Measurements from ENCODE around the gene RITA1. TPM values are rescaled to one million over a fixed set of nuclear protein-coding genes. Genes with fewer than 3 reads are reported as not detected.

Gene RITA1
- polyA plus RNA-seq, 2 of the 4 experiments (the other 2 are of a cell fraction): 18.6 to 20.5 TPM

DNA sequence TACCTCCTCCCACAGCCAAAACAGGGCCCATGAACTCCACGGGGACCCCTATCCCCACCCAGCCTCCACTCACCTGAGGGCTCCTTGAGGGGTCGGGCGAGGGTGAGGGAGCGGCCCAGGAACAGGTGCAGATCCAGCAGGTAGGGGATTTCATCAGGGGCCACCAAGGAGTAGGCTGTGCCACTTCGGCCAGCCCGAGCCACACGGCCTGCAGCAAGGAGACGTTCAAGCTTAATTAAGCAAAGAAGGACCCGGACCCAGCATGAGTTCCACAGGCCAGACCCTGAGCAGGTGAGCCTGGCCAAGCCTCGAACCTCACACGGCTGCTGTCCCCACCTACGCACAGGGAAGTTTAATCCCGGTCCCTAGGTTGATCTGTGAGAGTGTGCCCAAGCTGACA, 15.8 kb upstream of the RITA1 start:
- ChIA-PET POLR2A (no interaction called here), CTCF (interaction anchor here (1.0 to 7.8 kb wide), 3 partner anchors 9 to 120 kb away, joined by 3 to 82 read pairs (median 4); no protein-coding TSS in a partner anchor)
- DNase-seq (ENCODE audit: low read depth in 1 of 2, low spot score in 1 of 2): no peak
- Histone ChIP-seq H3K9me3 (no peaks in the 10 kb centered on the region), H3K4me3 (no peak overlapping the region), H3K4me1 (no peaks in the 10 kb centered on the region), H3K4me2 (no peak overlapping the region), H3K27ac (no peak overlapping the region)
- no peak for FAIRE-seq
- ATAC-seq: no peak
- 91% methylated on average over 13 of the region's 13 CpGs for WGBS (ENCODE audit: missing lambda C conversion rate)
- TF ChIP-seq, protein P1, sequence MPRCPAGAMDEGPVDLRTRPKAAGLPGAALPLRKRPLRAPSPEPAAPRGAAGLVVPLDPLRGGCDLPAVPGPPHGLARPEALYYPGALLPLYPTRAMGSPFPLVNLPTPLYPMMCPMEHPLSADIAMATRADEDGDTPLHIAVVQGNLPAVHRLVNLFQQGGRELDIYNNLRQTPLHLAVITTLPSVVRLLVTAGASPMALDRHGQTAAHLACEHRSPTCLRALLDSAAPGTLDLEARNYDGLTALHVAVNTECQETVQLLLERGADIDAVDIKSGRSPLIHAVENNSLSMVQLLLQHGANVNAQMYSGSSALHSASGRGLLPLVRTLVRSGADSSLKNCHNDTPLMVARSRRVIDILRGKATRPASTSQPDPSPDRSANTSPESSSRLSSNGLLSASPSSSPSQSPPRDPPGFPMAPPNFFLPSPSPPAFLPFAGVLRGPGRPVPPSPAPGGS (IDR thresholded peaks at IDR 0.05): no peak
- TF ChIP-seq MAX (IDR thresholded peaks at IDR 0.05) (no peak), CHD2 (IDR thresholded peaks at IDR 0.05; ENCODE audit: low read length, partially characterized antibody) (no peak), RFX5 (IDR thresholded peaks at IDR 0.05) (no peak), NR3C1 (IDR thresholded peaks at IDR 0.05) (no peak), NFE2L2 (conservative IDR thresholded peaks at IDR 0.05; ENCODE audit: low read length) (no peak)
- TF ChIP-seq, protein P2, sequence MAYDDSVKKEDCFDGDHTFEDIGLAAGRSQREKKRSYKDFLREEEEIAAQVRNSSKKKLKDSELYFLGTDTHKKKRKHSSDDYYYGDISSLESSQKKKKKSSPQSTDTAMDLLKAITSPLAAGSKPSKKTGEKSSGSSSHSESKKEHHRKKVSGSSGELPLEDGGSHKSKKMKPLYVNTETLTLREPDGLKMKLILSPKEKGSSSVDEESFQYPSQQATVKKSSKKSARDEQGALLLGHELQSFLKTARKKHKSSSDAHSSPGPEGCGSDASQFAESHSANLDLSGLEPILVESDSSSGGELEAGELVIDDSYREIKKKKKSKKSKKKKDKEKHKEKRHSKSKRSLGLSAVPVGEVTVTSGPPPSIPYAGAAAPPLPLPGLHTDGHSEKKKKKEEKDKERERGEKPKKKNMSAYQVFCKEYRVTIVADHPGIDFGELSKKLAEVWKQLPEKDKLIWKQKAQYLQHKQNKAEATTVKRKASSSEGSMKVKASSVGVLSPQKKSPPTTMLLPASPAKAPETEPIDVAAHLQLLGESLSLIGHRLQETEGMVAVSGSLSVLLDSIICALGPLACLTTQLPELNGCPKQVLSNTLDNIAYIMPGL (CRISPR knock-in tag; IDR thresholded peaks at IDR 0.05; ENCODE audit: borderline replicate concordance): no peak
- TF ChIP-seq, protein P3, sequence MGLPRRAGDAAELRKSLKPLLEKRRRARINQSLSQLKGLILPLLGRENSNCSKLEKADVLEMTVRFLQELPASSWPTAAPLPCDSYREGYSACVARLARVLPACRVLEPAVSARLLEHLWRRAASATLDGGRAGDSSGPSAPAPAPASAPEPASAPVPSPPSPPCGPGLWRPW (IDR thresholded peaks at IDR 0.05): no peak
- TF ChIP-seq, protein P4, sequence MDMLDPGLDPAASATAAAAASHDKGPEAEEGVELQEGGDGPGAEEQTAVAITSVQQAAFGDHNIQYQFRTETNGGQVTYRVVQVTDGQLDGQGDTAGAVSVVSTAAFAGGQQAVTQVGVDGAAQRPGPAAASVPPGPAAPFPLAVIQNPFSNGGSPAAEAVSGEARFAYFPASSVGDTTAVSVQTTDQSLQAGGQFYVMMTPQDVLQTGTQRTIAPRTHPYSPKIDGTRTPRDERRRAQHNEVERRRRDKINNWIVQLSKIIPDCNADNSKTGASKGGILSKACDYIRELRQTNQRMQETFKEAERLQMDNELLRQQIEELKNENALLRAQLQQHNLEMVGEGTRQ (IDR thresholded peaks at IDR 0.05): no peak

GRCh38 chr12:113170457-113170856, 15.1 kb upstream of the RITA1 start:
- Histone ChIP-seq H3K9me3 (no peaks in the 10 kb centered on the region), H3K4me2 (no peak overlapping the region), H3K27ac (no peak overlapping the region), H3K4me1 (no peaks in the 10 kb centered on the region), H3K4me3 (no peak overlapping the region)
- TF ChIP-seq CTCF (IDR thresholded peaks at IDR 0.05) (no peak), REST (IDR thresholded peaks at IDR 0.05) (no peak), HOXB5 (CRISPR knock-in tag; IDR thresholded peaks at IDR 0.05) (no peak), NPAS2 (CRISPR knock-in tag; IDR thresholded peaks at IDR 0.05; ENCODE audit: borderline replicate concordance) (no peak), TP53 (CRISPR knock-in tag; IDR thresholded peaks at IDR 0.05) (no peak), MAZ (IDR thresholded peaks at IDR 0.05; ENCODE audit: borderline replicate concordance, low read depth, low read length) (no peak), EP300 (IDR thresholded peaks at IDR 0.05) (no peak), JUNB (IDR thresholded peaks at IDR 0.05) (no peak), EHMT2 (IDR thresholded peaks at IDR 0.05; ENCODE audit: low read depth) (no peak), HOXB13 (CRISPR knock-in tag; IDR thresholded peaks at IDR 0.05; ENCODE audit: low read depth) (no peak)
- TF ChIP-seq, protein P3 (IDR thresholded peaks at IDR 0.05): no peak
- ATAC-seq: no peak
- ChIA-PET POLR2A (no interaction called here), CTCF (interaction anchor here (1.0 to 7.8 kb wide), 5 partner anchors 9 to 121 kb away, joined by 3 to 82 read pairs (median 4); partner anchors contain the start of gene DDX54)
- DNase-seq (ENCODE audit: low read depth in 1 of 2, low spot score in 1 of 2): no peak
- WGBS (ENCODE audit: missing lambda C conversion rate): 77% methylated on average over 5 of the region's 5 CpGs
- FAIRE-seq: no peak
